GM12801 (cell line): ENCODE data around the gene BBS10.

Experiments
- CTCF ChIP-seq: IDR thresholded peaks from one replicate; pipeline ENCODE4 v1.5.1; 2011; ENCODE audit warnings: control low read depth; ENCODE audit not compliant: insufficient read length; ENCODE audit errors: extremely low read depth

The BBS10 gene

GRCh38 chr12:76345569-76345968 is 2.6 kb downstream of the BBS10 start:
- TF ChIP-seq CTCF, result no peak

- no peak for TF ChIP-seq CTCF
Measured at GRCh38 chr12:76341436-76342030, 6.7 kb downstream of the BBS10 start.

GRCh38 chr12:76340680-76341435 is 7.4 kb downstream of the BBS10 start:
- TF ChIP-seq CTCF, result no peak

GRCh38 chr12:76337583-76337982 is 10.6 kb downstream of the BBS10 start:
- TF ChIP-seq CTCF, result no peak

- TF ChIP-seq CTCF, result no peak
Measured at GRCh38 chr12:76332606-76333005, 15.6 kb downstream of the BBS10 start.

GRCh38 chr12:76329606-76330005 is 18.6 kb downstream of the BBS10 start:
- TF ChIP-seq CTCF, result no peak

- no peak for TF ChIP-seq CTCF
Measured at GRCh38 chr12:76329159-76329558, 19.1 kb downstream of the BBS10 start.
